Bronchial smooth muscle cell (primary cell): ENCODE results near the gene ZNF646. TPM values are rescaled to one million over a fixed set of nuclear protein-coding genes. Genes with fewer than 3 reads are reported as not detected.

Source experiments
- total RNA-seq: library from RNA; depleted of rRNA; stranded (reverse); fragments of >200 nt; gene quantifications from 2 replicates; pipeline ENCODE4 v1.2.1, GENCODE V29; 2014

The ZNF646 gene, protein sequence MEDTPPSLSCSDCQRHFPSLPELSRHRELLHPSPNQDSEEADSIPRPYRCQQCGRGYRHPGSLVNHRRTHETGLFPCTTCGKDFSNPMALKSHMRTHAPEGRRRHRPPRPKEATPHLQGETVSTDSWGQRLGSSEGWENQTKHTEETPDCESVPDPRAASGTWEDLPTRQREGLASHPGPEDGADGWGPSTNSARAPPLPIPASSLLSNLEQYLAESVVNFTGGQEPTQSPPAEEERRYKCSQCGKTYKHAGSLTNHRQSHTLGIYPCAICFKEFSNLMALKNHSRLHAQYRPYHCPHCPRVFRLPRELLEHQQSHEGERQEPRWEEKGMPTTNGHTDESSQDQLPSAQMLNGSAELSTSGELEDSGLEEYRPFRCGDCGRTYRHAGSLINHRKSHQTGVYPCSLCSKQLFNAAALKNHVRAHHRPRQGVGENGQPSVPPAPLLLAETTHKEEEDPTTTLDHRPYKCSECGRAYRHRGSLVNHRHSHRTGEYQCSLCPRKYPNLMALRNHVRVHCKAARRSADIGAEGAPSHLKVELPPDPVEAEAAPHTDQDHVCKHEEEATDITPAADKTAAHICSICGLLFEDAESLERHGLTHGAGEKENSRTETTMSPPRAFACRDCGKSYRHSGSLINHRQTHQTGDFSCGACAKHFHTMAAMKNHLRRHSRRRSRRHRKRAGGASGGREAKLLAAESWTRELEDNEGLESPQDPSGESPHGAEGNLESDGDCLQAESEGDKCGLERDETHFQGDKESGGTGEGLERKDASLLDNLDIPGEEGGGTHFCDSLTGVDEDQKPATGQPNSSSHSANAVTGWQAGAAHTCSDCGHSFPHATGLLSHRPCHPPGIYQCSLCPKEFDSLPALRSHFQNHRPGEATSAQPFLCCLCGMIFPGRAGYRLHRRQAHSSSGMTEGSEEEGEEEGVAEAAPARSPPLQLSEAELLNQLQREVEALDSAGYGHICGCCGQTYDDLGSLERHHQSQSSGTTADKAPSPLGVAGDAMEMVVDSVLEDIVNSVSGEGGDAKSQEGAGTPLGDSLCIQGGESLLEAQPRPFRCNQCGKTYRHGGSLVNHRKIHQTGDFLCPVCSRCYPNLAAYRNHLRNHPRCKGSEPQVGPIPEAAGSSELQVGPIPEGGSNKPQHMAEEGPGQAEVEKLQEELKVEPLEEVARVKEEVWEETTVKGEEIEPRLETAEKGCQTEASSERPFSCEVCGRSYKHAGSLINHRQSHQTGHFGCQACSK (N-terminal part only)
- total RNA-seq: 9.3 and 12.0 TPM in 2 replicates

DNA sequence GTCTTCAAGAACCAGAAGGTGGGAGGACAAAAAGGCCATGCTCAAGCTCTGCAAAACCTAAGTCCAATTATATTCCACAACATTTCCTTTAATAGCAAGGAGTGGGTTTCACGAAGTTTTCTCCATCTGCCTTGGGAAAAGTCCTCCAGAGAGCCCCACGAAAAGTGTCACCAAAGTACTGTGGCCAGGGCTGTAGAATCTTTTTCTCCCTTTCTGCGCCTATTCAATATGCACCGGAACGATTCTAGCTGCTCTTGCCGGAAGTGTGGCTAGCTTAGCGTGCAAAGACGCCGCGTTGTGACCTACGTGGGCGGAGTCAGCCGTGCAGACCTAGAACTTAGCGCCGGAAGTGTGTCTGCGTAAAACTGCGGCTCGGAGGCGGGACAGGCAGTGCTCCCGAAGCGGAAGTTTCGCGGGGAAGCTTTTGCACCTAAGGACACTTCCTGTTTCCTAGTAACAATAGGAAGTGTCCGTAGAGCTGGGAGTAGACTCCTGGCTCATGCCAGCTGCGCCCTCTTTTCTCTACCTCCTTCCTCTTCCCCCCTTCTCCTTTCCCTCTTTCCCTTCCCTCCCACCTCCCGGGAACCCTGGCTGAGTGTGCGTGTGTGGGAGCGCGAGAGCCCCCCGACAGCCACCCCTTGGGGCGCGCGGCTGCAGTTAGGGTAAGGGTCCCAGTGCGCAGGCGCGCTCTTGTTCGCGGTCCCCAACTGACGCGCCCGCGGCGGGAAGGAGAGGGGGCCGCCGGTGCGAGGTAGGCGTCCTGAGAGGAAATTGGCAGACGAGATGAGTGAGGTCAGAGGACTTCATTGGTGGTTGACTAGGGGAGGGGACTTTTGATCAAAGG, at the start of gene ZNF646, which contains the start of gene ZNF668:
Gene ZNF646, plus strand, starts transcription at position 453 of the 844 bp plus-strand sequence. CDS start 1,903 bp downstream, outside the sequence.
Gene ZNF668, minus strand, starts transcription at position 271 of the 844 bp plus-strand sequence. CDS start 9,781 bp downstream, outside the sequence.

DNA sequence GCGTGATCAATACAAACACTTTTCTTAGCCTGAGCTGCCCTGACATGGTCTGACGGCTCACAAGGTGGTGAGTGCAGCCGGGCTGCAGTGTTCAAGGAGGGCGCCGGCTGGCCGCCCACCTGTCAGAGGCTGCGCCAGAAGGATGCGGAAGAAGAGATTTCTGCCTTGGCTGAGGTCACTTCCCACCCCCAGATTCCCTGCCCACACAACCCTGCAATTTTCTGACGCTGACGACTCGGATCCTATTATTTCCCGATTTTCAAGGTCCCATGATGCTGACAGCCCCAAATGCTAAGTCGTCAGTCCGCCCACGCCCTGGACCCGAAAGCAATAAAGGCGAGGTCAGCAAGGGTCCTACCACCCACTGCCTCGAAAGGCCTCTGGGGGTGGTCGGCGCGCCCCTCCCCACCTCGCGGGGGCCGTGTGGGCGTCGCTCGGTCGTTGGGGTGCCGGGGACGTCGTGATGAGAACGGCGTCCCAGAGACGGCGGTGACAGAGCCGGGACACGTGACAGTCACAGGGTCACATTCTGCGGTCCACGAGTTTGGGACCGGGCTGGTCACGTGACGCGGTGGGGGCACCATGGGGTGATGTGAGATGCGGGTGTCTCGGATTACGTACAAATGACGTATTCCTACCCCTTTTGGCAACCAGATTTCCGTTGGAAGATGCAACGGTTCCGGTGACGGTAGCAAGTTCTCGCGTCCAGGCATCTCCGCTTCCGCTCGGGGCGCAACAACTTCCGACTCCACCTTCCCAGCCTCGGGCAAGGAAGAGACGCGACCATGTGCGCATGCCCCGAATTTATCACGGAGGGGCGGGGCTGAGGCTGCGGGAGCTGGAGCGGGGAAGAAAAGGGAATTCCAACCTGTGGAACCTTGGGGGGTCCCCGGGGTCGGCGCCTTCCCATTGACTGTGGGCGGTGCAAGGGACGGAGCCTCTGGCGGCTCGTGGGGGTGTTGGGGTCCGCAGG, 41.2 kb upstream of the ZNF646 start, which contains the start of gene STX4:
Gene STX4, plus strand, starts transcription at position 823 of the 973 bp plus-strand sequence. CDS start 248 bp downstream, outside the sequence.

DNA sequence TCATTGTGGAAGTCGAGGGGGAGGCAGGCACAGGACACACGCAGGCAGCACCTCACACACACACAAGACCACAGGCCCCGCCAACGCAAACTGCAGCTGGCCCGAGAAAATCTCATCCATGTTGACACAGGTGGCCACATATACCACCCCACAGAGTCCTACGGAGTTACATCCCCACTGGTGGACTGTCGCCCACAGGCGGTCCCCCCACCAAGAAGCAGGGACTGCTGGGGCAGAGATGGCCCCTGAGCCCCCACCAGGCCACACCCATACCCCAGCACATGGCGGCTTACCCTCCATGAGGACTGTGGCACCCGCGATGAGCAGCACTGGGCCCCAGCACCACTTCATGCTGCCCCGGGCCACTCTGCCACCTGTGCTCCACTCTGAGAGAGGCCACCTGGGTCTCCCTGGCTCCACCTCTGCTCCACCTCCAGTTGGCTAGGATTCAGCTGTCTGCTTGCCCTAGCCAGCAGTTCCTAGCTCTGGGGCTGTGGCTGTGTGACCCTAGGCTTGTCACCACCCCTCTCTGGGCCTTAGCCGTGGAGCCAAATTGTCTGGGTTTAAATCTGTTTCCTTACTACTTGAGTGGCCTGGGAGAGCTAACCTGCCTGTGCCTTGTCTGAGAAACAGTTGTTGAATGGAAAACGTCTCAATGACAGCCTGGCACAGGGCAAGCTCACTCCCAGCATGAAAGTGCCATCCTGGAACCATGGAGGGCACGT, 14.4 kb downstream of the ZNF646 start, which contains the start of gene PRSS53:
Gene PRSS53, minus strand, starts transcription at position 485 of the 725 bp plus-strand sequence. Its CDS starts 134 bp downstream, at position 351.

DNA sequence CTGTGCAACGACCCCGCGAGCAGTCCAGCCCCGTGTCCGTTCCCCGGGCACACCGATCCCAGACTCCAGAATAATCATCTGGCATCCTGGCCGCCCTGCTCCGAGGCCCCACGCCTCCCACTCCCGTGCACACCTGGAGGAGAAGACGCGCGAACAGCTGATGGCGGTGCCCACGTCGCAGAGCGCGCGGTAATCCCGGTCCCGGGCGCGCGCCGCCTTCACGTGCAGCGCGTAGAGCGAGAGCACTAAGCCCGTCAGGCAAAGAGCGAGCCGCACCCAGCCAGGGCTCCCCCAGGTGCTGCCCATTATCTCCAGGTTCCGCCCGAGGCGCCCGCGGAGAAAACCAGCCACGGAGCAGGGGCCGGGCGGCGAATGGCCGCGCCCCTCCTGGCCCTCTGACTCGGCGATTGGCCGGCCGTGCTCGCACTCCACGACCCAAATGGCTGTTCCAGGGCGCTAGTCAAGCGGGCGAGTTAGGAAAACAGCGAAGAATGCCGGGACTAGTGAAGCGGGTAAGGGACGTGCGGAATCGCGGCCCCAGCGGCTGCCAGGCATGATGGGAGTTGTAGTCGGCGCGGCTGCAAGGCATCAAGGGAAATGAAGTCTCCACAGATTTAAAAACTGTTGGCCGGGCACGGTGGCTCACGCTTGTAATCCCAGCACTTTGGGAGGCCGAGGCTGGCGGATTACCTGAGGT, 20.4 kb downstream of the ZNF646 start, which contains the start of gene VKORC1:
Gene VKORC1, minus strand, starts transcription at position 374 of the 697 bp plus-strand sequence. Its CDS starts 68 bp downstream, at position 306.

GRCh38 chr16:31108035-31108793, 34.0 kb downstream of the ZNF646 start, which contains the start of gene BCKDK:
Gene BCKDK (plus strand): TSS chr16:31108386. CDS start chr16:31109224, 838 bp downstream.

GRCh38 chr16:31117384-31118222, 43.4 kb downstream of the ZNF646 start, which contains the start of gene KAT8:
Gene KAT8 (plus strand): TSS chr16:31117664. CDS start chr16:31117682, 18 bp downstream.

Other genes starting within 250 kb of the ZNF646 start
- 19.3 and 38.3 TPM in 2 replicates for gene BCL7C, start 180.3 kb upstream of the ZNF646 start, total RNA-seq
- gene CTF1, start 177.8 kb upstream of the ZNF646 start, total RNA-seq: 0.94 and 4.3 TPM in 2 replicates
- gene FBXL19, start 150.8 kb upstream of the ZNF646 start, total RNA-seq: 9.3 and 13.6 TPM in 2 replicates
- 42.8 and 43.8 TPM in 2 replicates for gene ORAI3, start 125.4 kb upstream of the ZNF646 start, total RNA-seq
- 3.0 TPM in 2 replicates for gene SETD1A, start 116.7 kb upstream of the ZNF646 start, total RNA-seq
- 14.3 and 20.8 TPM in 2 replicates for gene HSD3B7, start 89.2 kb upstream of the ZNF646 start, total RNA-seq
- gene STX1B, start 63.8 kb upstream of the ZNF646 start, total RNA-seq: 1.0 and 3.5 TPM in 2 replicates
- 35.1 and 38.9 TPM in 2 replicates for gene STX4, start 40.9 kb upstream of the ZNF646 start, total RNA-seq
- gene ZNF668, start 182 bp upstream of the ZNF646 start, total RNA-seq: 5.2 and 6.5 TPM in 2 replicates
- 1.4 TPM in 2 replicates for gene PRSS53, start 14.5 kb downstream of the ZNF646 start, total RNA-seq
- 91.7 and 95.6 TPM in 2 replicates for gene VKORC1, start 20.4 kb downstream of the ZNF646 start, total RNA-seq
- 10.4 TPM in 2 replicates for gene BCKDK, start 34.0 kb downstream of the ZNF646 start, total RNA-seq
- gene KAT8, start 43.2 kb downstream of the ZNF646 start, total RNA-seq: 24.4 and 46.5 TPM in 2 replicates
- 0.09 TPM in 1 of 2 replicates, not detected in the other for gene PRSS8, start 61.3 kb downstream of the ZNF646 start, total RNA-seq
- gene PRSS36, start 75.6 kb downstream of the ZNF646 start, total RNA-seq: 0.17 and 0.47 TPM in 2 replicates
- gene FUS, start 105.7 kb downstream of the ZNF646 start, total RNA-seq: 32.5 and 32.7 TPM in 2 replicates
- gene PYCARD, start 128.3 kb downstream of the ZNF646 start, total RNA-seq: 105 and 171 TPM in 2 replicates
- under 0.01 TPM in 2 replicates for gene TRIM72, start 139.7 kb downstream of the ZNF646 start, total RNA-seq
- gene PYDC1, start 142.7 kb downstream of the ZNF646 start, total RNA-seq: not detected in 2 replicates
- under 0.01 and 0.09 TPM in 2 replicates for gene ITGAM, start 185.6 kb downstream of the ZNF646 start, total RNA-seq